HG03066 (cell line): Measurements from ENCODE around the gene DUSP10.

Experiments used
- ATAC-seq: cut with Tn5 transposase; IDR thresholded peaks from one replicate; pipeline ENCODE4 v1.9.1; 2021; ENCODE audit warnings: low read depth; ENCODE audit not compliant: unreplicated experiment

DUSP10 gene

GRCh38 chr1:221715321-221716169, 26.3 kb downstream of the DUSP10 start:
- ATAC-seq = no peak

- ATAC-seq = no peak
These were observed 27.4 kb downstream of the DUSP10 start for GRCh38 chr1:221714227-221715152.

- peak; percentile 63 for ATAC-seq
These were observed 29.0 kb downstream of the DUSP10 start for GRCh38 chr1:221712776-221713431.

GRCh38 chr1:221712198-221712684, 29.6 kb downstream of the DUSP10 start:
- peak; percentile 42 for ATAC-seq

GRCh38 chr1:221711656-221712055, 30.2 kb downstream of the DUSP10 start:
- no peak for ATAC-seq

GRCh38 chr1:221711063-221711577, 30.8 kb downstream of the DUSP10 start:
- no peak for ATAC-seq

GRCh38 chr1:221709854-221710253, 32.0 kb downstream of the DUSP10 start:
- no peak for ATAC-seq

- peak; percentile 27 for ATAC-seq
These were observed 32.9 kb downstream of the DUSP10 start for GRCh38 chr1:221708987-221709386.

- ATAC-seq = peak; percentile 48
These were observed 33.8 kb downstream of the DUSP10 start for GRCh38 chr1:221708076-221708571.

GRCh38 chr1:221706876-221707582, 34.9 kb downstream of the DUSP10 start:
- ATAC-seq = no peak

GRCh38 chr1:221706191-221706590, 35.7 kb downstream of the DUSP10 start:
- ATAC-seq = no peak

GRCh38 chr1:221704306-221704705, 37.6 kb downstream of the DUSP10 start:
- no peak for ATAC-seq

GRCh38 chr1:221701570-221702186, 40.2 kb downstream of the DUSP10 start:
- no peak for ATAC-seq

GRCh38 chr1:221700948-221701347, 40.9 kb downstream of the DUSP10 start:
- ATAC-seq = no peak

- no peak for ATAC-seq
These were observed 41.4 kb downstream of the DUSP10 start for GRCh38 chr1:221700536-221700935.

- no peak for ATAC-seq
These were observed 41.8 kb downstream of the DUSP10 start for GRCh38 chr1:221699978-221700519.

GRCh38 chr1:221699577-221699976, 42.3 kb downstream of the DUSP10 start:
- no peak for ATAC-seq

- ATAC-seq = no peak
These were observed 43.1 kb downstream of the DUSP10 start for GRCh38 chr1:221698579-221699349.
